Stomach smooth muscle (tissue), 2 donors: ENCODE measurements around the gene CISD1.

ENCODE experiments used
- H3K27ac ChIP-seq: one replicate; pipeline ENCODE4 v1.7.0; 2013; ENCODE audit warnings: mild to moderate bottlenecking, low read length, inconsistent platforms
- H3K27me3 ChIP-seq, 2 donors: one replicate each; pipeline ENCODE4 v1.7.0; 2013; ENCODE audit warnings: low read length in 2 of 2; ENCODE audit not compliant: insufficient read depth in 2 of 2, control insufficient read depth in 1 of 2
- H3K36me3 ChIP-seq, 2 donors: one replicate each; pipeline ENCODE4 v1.7.0; 2013; ENCODE audit warnings: low read length in 2 of 2; ENCODE audit not compliant: control insufficient read depth in 2 of 2, insufficient read depth in 2 of 2
- H3K4me1 ChIP-seq: one replicate; pipeline ENCODE4 v1.7.0; 2013; ENCODE audit warnings: low read length; ENCODE audit not compliant: control insufficient read depth, insufficient read depth
- H3K4me3 ChIP-seq, 2 donors: one replicate each; pipeline ENCODE4 v1.7.0; 2013; ENCODE audit warnings: low read length in 2 of 2
- H3K9ac ChIP-seq, 2 donors: one replicate each; pipeline ENCODE4 v1.7.0; 2013; ENCODE audit warnings: low read length in 2 of 2, mild to moderate bottlenecking in 1 of 2
- H3K9me3 ChIP-seq, 2 donors: one replicate each; pipeline ENCODE4 v1.7.0; 2013; ENCODE audit warnings: low read length in 2 of 2; ENCODE audit not compliant: control insufficient read depth in 2 of 2
- donor health status: healthy.
- donor health status: Pancreatic carcinoma.

The CISD1 gene

DNA sequence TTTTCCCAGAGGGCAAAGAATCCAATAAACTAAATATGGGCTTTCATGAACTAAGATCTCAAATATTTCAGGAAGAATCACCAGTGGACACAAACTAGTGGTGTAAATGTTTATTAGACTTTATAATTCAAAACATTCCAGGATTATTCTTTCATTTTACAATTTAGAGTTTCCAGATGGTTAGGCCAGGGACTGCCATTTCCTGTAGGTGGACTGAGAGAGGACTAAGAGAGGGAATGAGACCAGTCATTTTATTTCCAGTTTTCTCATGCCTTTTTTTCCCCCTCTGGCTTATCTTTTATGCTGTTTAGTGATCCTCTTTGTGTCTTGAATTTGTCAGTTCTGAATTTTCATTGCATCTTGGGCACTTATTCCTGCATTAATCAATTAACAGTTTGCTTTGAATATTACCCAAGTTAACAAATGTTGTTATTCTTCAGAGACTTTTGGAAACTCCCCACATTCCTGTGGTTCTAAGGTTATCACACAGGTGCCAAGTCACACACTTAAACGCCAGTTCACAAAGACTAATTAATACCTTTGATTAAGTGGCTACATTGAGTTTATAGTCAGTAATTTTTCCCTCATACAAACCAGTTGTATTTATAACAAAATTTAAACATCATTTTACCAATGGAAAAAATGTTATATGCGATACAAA lies 12.3 kb downstream of the CISD1 start:
- no peaks in the 10 kb centered on the region for H3K27me3 ChIP-seq
- H3K4me1 ChIP-seq = no peaks in the 10 kb centered on the region
- no peak overlapping the region for H3K9ac ChIP-seq
- H3K4me3 ChIP-seq = no peak overlapping the region
- H3K36me3 ChIP-seq = peaks cover 2 to 10% of the 10 kb centered on the region in 2 donors
- H3K9me3 ChIP-seq = no peaks in the 10 kb centered on the region
- no peak overlapping the region for H3K27ac ChIP-seq

DNA sequence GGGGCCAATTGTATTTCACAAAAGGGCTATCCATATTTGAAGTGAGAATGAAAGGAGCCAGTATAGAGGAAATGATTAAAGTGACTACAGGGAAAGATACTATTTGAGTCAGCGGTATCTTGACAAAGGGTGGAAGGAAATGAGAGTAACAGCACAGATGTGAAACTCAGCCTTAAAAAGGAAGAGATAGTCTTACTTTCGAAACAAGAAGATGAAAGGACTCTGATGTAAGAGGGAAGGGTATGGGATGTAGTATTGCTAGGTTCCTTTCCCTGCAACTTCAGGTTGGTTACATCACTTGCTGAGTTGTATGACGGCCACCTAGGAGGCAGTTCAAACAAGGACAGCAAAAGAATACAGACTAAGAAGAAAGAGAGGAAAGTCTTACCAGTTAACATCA lies 13.7 kb downstream of the CISD1 start:
- H3K27ac ChIP-seq = no peak overlapping the region
- H3K4me1 ChIP-seq = no peaks in the 10 kb centered on the region
- H3K9me3 ChIP-seq = no peaks in the 10 kb centered on the region
- peaks cover 2 to 9% of the 10 kb centered on the region in 2 donors for H3K36me3 ChIP-seq
- H3K27me3 ChIP-seq = no peaks in the 10 kb centered on the region
- H3K9ac ChIP-seq = no peak overlapping the region
- no peak overlapping the region for H3K4me3 ChIP-seq

DNA sequence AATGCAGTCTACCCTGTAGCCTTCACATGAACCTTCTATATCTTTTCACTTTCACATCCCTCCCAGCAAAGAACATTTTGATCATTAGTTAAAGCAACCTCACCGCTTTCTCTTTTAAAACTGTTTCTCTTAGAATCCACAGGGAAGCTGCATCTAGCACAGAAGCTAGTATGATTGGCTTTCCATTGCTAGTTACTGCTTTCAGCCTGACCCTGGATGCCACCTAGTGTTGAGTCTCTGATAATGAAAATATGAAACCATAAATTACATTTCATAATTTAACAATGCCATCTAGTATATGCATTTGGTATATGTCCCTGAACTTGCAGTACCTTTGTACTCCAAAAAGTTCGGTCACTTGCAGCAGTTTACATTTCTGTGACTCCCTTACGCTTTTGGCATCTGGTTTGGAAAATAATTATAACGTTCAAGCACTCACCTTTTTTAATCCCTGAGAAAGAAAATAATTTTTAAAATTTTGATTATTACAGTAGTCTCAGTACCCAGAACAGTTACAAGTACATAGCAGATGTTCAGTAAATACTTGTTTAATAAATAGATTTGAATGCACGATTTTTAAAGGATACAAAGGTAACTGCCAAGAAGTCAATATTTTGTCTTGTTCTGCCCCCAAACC lies 22.7 kb downstream of the CISD1 start:
- Histone ChIP-seq H3K9me3 (no peaks in the 10 kb centered on the region), H3K9ac (no peak overlapping the region), H3K27me3 (no peaks in the 10 kb centered on the region), H3K36me3 (no peaks in the 10 kb centered on the region), H3K27ac (no peak overlapping the region), H3K4me3 (no peak overlapping the region), H3K4me1 (no peaks in the 10 kb centered on the region)

DNA sequence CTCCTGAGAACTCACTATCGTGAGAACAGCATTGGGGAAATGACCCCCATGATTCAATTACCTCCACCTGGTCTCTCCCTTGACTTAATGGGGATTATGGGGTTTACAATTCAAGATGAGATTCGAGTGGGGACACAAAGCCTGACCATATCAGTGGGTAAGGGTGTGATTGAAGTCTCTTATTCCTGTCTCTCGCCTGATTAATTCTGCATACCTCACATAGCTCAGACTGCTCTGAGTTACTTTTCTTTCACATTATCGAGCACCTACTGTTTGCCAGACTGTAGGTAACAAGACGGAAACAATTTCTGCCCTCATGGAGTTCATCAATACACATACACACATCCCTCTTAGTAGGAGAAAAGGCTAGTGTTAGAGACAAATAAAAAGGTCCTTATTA lies 25.0 kb downstream of the CISD1 start:
- H3K9me3 ChIP-seq = no peaks in the 10 kb centered on the region
- H3K36me3 ChIP-seq = no peaks in the 10 kb centered on the region
- no peak overlapping the region for H3K4me3 ChIP-seq
- no peak overlapping the region for H3K9ac ChIP-seq
- H3K4me1 ChIP-seq = no peaks in the 10 kb centered on the region
- H3K27ac ChIP-seq = no peak overlapping the region
- no peaks in the 10 kb centered on the region for H3K27me3 ChIP-seq

DNA sequence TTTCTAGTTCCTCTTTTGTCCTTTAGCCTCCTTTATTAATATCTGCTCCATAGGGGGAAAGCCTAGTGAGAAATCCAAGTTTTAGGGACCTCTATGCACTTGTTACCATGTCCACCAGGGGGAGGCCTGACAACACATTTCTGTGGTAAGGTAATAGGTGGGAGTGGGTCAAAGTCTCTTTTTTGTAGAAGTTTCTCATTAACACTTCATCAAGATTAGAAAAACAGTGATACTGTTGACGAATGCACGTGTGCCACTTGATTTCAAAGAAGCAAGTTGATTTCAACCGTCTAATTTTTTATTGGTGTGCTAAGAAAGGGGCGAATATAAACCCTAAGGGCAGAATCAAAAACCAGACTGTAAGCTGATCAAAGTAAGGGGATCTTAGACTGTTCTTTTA lies 30.6 kb downstream of the CISD1 start:
- no peaks in the 10 kb centered on the region for H3K9me3 ChIP-seq
- no peaks in the 10 kb centered on the region for H3K36me3 ChIP-seq
- no peak overlapping the region for H3K4me3 ChIP-seq
- no peak overlapping the region for H3K9ac ChIP-seq
- no peaks in the 10 kb centered on the region for H3K27me3 ChIP-seq
- H3K27ac ChIP-seq = no peak overlapping the region
- H3K4me1 ChIP-seq = no peaks in the 10 kb centered on the region

DNA sequence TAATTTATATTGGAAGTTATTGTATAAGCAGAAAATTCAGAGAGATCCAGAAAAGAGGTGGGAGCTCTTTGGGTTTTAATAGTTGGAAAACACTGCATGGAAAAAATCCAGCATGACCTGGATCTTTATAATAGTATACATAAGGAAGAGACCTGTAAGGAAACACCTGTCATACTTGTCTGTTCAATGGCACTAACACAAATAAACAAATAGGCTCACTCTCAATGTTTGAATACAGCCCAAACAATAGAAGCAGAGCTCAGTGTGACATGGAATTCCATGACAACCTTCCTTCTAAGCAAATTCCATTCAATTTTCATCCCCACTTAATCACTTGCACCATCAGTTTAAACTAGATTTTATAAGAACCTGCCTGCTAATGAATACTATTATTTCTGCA lies 31.7 kb downstream of the CISD1 start:
- Histone ChIP-seq H3K27ac (no peak overlapping the region), H3K27me3 (no peaks in the 10 kb centered on the region), H3K36me3 (no peaks in the 10 kb centered on the region), H3K4me1 (no peaks in the 10 kb centered on the region), H3K4me3 (no peak overlapping the region), H3K9ac (no peak overlapping the region), H3K9me3 (no peaks in the 10 kb centered on the region)

DNA sequence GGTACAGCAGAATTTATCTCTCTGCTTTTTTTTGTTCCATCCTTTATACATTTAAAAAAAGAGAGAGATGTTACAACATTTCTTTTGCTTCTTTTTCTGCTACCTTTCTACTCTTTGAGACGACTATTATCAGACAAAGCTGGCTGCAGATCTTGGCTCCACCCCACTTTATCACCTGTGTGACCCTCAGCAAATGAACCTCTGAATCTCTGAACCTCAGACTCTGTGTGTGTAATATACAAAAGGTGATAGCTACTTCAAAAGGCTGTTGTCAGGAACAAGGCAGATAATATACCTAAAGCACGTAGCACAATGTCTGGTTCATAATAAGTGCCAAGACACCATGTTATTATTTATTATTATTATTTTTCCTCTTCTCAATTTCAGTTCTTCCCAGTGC lies 33.3 kb downstream of the CISD1 start:
- H3K27ac ChIP-seq = no peak overlapping the region
- H3K9me3 ChIP-seq = no peaks in the 10 kb centered on the region
- H3K4me3 ChIP-seq = no peak overlapping the region
- H3K27me3 ChIP-seq = peaks cover 0 to 3% of the 10 kb centered on the region in 2 donors
- no peaks in the 10 kb centered on the region for H3K4me1 ChIP-seq
- H3K36me3 ChIP-seq = no peaks in the 10 kb centered on the region
- no peak overlapping the region for H3K9ac ChIP-seq

DNA sequence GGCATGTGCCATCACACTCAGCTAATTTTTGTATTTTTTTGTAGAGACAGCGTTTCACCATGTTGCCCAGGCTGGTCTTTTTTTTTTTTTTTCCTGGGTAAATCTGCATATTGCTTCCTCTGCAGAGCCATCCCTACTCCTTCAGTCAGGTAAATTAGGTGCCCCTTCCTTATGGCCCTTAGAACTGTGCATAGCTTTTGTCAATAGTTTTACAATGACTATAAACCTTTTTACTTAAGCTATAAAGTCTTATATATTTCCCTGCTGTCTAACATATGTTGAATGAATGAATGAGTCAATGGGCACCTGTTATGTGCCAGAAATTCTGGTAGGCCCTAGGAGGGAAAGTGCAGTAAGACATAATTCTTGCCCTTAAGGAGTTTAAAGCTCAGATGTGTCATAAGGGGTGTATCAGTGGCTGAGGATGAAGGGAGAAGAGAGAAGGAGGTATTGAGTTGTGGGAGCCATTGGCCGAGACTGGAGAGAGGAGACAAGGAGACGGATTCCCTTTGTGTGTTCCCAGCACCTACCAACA lies 35.2 kb downstream of the CISD1 start:
- Histone ChIP-seq H3K27ac (no peak overlapping the region), H3K36me3 (no peaks in the 10 kb centered on the region), H3K9me3 (no peaks in the 10 kb centered on the region), H3K4me3 (no peak overlapping the region), H3K4me1 (no peaks in the 10 kb centered on the region), H3K27me3 (peaks cover 0 to 6% of the 10 kb centered on the region in 2 donors), H3K9ac (no peak overlapping the region)

DNA sequence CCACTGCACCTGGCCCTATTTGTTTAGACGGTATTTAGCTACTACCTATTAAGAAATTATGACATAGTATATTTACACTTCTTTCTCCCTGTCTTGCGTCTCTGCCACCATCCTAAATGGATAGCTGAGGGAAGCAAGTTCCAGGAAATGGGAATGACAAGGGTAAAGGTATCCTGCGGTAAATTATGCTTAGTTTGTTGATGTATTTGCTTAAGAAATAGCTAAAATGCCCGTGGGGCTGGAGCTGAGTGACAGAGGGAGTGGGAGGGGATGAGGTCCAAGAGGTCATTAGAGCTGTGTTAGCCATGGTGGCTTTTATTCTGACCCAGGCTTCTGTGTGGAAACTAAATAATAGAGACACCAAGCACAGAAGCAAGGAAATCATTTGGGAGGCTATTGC lies 36.9 kb downstream of the CISD1 start:
- Histone ChIP-seq H3K9ac (no peak overlapping the region), H3K27me3 (peaks cover 0 to 6% of the 10 kb centered on the region in 2 donors), H3K27ac (no peak overlapping the region), H3K4me3 (no peak overlapping the region), H3K9me3 (no peaks in the 10 kb centered on the region), H3K36me3 (no peaks in the 10 kb centered on the region), H3K4me1 (no peaks in the 10 kb centered on the region)

DNA sequence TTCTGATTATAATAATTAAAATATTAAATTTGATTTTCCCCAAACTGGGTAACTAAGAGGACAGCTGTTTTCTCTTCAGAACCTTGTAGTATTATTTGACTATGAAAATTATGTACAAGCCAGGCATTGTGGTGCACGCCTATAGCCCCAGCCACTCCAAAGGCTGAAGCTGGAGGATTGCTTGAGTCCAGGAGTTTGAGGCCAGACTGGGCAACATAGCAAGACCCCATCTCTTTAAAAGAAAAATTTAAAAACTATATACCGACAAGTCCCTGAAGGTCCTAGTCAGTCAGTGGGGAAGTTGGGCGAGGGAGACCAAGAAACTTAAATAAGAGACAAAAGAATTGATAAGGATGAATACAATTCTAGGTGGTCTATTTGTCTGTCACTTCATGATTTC lies 38.7 kb downstream of the CISD1 start:
- no peak overlapping the region for H3K9ac ChIP-seq
- no peaks in the 10 kb centered on the region for H3K9me3 ChIP-seq
- H3K27me3 ChIP-seq = peaks cover 0 to 6% of the 10 kb centered on the region in 2 donors
- no peaks in the 10 kb centered on the region for H3K4me1 ChIP-seq
- H3K4me3 ChIP-seq = no peak overlapping the region
- H3K27ac ChIP-seq = no peak overlapping the region
- H3K36me3 ChIP-seq = no peaks in the 10 kb centered on the region

DNA sequence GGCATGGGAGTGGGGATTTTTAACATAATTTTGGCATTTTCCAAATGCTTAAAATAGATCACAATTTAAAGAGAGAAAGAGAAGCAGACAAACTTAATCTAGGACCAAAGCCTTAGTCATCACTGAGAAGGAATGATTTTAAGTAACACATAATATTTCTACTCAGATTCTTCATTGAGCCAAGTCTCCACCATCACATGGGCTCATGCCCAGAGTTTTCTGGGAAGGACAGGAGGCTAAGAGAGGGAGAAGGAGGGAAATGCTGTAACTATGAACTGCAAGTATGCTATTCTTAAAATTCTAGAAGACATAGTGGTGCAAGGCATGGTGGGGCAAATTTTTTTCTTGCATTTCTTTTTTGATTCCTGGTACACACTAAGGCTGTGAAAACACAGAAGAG lies 42.1 kb downstream of the CISD1 start:
- H3K36me3 ChIP-seq = no peaks in the 10 kb centered on the region
- H3K4me1 ChIP-seq = no peaks in the 10 kb centered on the region

More for the DNA sequence above, 42.1 kb downstream of the CISD1 start:
- no peak overlapping the region for H3K27ac ChIP-seq
- H3K9ac ChIP-seq = no peak overlapping the region
- no peak overlapping the region for H3K4me3 ChIP-seq
- H3K9me3 ChIP-seq = no peaks in the 10 kb centered on the region
- peaks cover 0 to 6% of the 10 kb centered on the region in 2 donors for H3K27me3 ChIP-seq
